HepG2 (cell line): ENCODE results near the gene STK32C. TPM values are rescaled to one million over a fixed set of nuclear protein-coding genes. Genes with fewer than 3 reads are reported as not detected.

Experiments
- BRCA1 ChIP-seq: sonication (generic); formaldehyde crosslinking; IDR thresholded peaks from 2 replicates; pipeline ENCODE4 v1.4.0; 2020; ENCODE audit warnings: missing genetic modification reagents
- ESRRA ChIP-seq: sonication (generic); formaldehyde crosslinking; IDR thresholded peaks from 2 replicates; pipeline ENCODE4 v1.5.1; 2020; ENCODE audit warnings: mild to moderate bottlenecking, low read depth, missing genetic modification reagents
- FOXA3 ChIP-seq: IDR thresholded peaks from 2 replicates; pipeline ENCODE4 v1.6.1; 2016; ENCODE audit warnings: missing genetic modification reagents, missing compliant biosample characterization
- GATAD1 ChIP-seq: IDR thresholded peaks from 2 replicates; pipeline ENCODE4 v1.6.1; 2016; ENCODE audit warnings: missing genetic modification reagents, missing compliant biosample characterization
- HDAC1 ChIP-seq: sonication (generic); formaldehyde crosslinking; IDR thresholded peaks from 2 replicates; pipeline ENCODE4 v1.5.1; 2020; ENCODE audit warnings: mild to moderate bottlenecking, missing genetic modification reagents
- IKZF5 ChIP-seq: IDR thresholded peaks from 2 replicates; pipeline ENCODE4 v1.6.1; 2018; ENCODE audit warnings: missing genetic modification reagents, mild to moderate bottlenecking, missing compliant biosample characterization
- JARID2 ChIP-seq: sonication (generic); formaldehyde crosslinking; IDR thresholded peaks from 2 replicates; pipeline ENCODE4 v1.8.1; 2023; ENCODE audit warnings: missing genetic modification reagents, inconsistent platforms; ENCODE audit not compliant: insufficient replicate concordance
- NCOR1 ChIP-seq: fragments of 200-600 bp; sonication (generic); IDR thresholded peaks from 2 replicates; pipeline ENCODE4 v1.7.0; 2017; ENCODE audit warnings: antibody characterized with exemption, low read length, borderline replicate concordance
- NR2F1 ChIP-seq, 2 experiments: fragments of 450-650 bp in 1 of 2; formaldehyde crosslinking in 1 of 2; IDR thresholded peaks; 2 replicates each; pipeline versions ENCODE4 v1.5.0 to v1.6.1; 2016 to 2020; ENCODE audit warnings: mild to moderate bottlenecking in 1 of 2, missing compliant biosample characterization in 1 of 2, missing genetic modification reagents in 1 of 2, moderate library complexity in 1 of 2
- NR2F6 ChIP-seq, 2 experiments: IDR thresholded peaks; 2 replicates each; pipeline ENCODE4 v1.6.1; 2016; ENCODE audit warnings: antibody characterized with exemption in 1 of 2, mild to moderate bottlenecking in 1 of 2
- PAXIP1 ChIP-seq: sonication (generic); formaldehyde crosslinking; conservative IDR thresholded peaks from 2 replicates; pipeline ENCODE4 v1.4.0; 2020; ENCODE audit warnings: mild to moderate bottlenecking, missing genetic modification reagents, moderate library complexity
- SMAD9 ChIP-seq: sonication (generic); formaldehyde crosslinking; IDR thresholded peaks from 2 replicates; pipeline ENCODE4 v1.5.1; 2020; ENCODE audit warnings: mild to moderate bottlenecking, missing genetic modification reagents
- SMYD3 ChIP-seq: sonication (generic); formaldehyde crosslinking; IDR thresholded peaks from 2 replicates; pipeline ENCODE4 v1.8.1; 2023; ENCODE audit warnings: mild to moderate bottlenecking, missing genetic modification reagents
- SOX6 ChIP-seq, 2 experiments: fragments of 450-650 bp in 1 of 2; sonication (generic) in 1 of 2; formaldehyde crosslinking in 1 of 2; IDR thresholded peaks; 2 replicates each; pipeline versions ENCODE4 v1.4.0 to v1.6.1; 2017 to 2020; ENCODE audit warnings: antibody characterized with exemption in 1 of 2, mild to moderate bottlenecking in 1 of 2, missing genetic modification reagents in 1 of 2
- SRSF1 ChIP-seq: fragments of 200-400 bp; formaldehyde crosslinking; optimal IDR thresholded peaks from 2 replicates; pipeline ENCODE3; 2017; ENCODE audit warnings: mild to moderate bottlenecking, low read depth, low read length, moderate library complexity
- THAP7 ChIP-seq: sonication (generic); formaldehyde crosslinking; IDR thresholded peaks from 2 replicates; pipeline ENCODE4 v1.8.1; 2023; ENCODE audit warnings: mild to moderate bottlenecking, missing genetic modification reagents
- ZBTB34 ChIP-seq: sonication (generic); formaldehyde crosslinking; IDR thresholded peaks from 2 replicates; pipeline ENCODE4 v1.8.0; 2022; ENCODE audit warnings: mild to moderate bottlenecking, missing genetic modification reagents
- ZFP62 ChIP-seq: sonication (generic); formaldehyde crosslinking; IDR thresholded peaks from 2 replicates; pipeline ENCODE4 v1.4.0; 2020; ENCODE audit warnings: missing genetic modification reagents
- ZNF253 ChIP-seq: sonication (generic); formaldehyde crosslinking; IDR thresholded peaks from 2 replicates; pipeline ENCODE4 v1.8.0; 2022; ENCODE audit warnings: mild to moderate bottlenecking, missing genetic modification reagents, borderline replicate concordance
- ZXDC ChIP-seq: sonication (generic); formaldehyde crosslinking; IDR thresholded peaks from 2 replicates; pipeline ENCODE4 v1.5.0; 2020; ENCODE audit warnings: mild to moderate bottlenecking, missing genetic modification reagents
- polyA plus RNA-seq, 8 experiments: library from polyadenylated mRNA; depleted of rRNA in 3 of 8; stranded (reverse) in 7 of 8; unstranded in 1 of 8; fragments of >200 nt; fragmentation: Illumina TruSeq in 4 of 8; extraction: Trizol in 4 of 8; gene quantifications; 2 replicates each; pipeline versions ENCODE4 v1.2.1 to v1.2.3, GENCODE V29; 2011 to 2016; ENCODE audit warnings: low read depth in 4 of 8, missing spikeins in 1 of 8, mixed read lengths in 1 of 8; ENCODE audit not compliant: insufficient read depth in 1 of 8
- total RNA-seq, 5 experiments: library from RNA; depleted of rRNA; stranded (reverse); fragments of >200 nt; fragmentation: Illumina TruSeq; extraction: Trizol; gene quantifications; 2 replicates each; pipeline ENCODE4 v1.2.3, GENCODE V29; 2016; ENCODE audit warnings: low read depth in 1 of 5

The STK32C gene
- total and polyA plus RNA-seq, 2 of the 13 experiments (the other 11 are each of a cell fraction or from before 2014, with no cell fraction given) = 10.9 to 19.4 TPM

GRCh38 chr10:132183046-132183445, 124.7 kb downstream of the STK32C start (continued):
- no peak for TF ChIP-seq SRSF1
- no peak for TF ChIP-seq ZXDC (CRISPR knock-in tag)
- TF ChIP-seq ESRRA = no peak
- peak; percentile 68 for TF ChIP-seq PAXIP1 (CRISPR knock-in tag)
- 0 out of 2 replicates have a peak, but pooled peaks have one; percentile 65 for TF ChIP-seq ZBTB34 (CRISPR knock-in tag)
- no peak for TF ChIP-seq SMAD9 (CRISPR knock-in tag)
- TF ChIP-seq THAP7 = no peak
- no peak for TF ChIP-seq JARID2 (CRISPR knock-in tag)
- TF ChIP-seq NR2F6 (IDR thresholded peaks at IDR 0.05) = peak; percentile 25; the same call in 1 of the 2 replicates
- TF ChIP-seq NR2F6 (CRISPR knock-in tag; IDR thresholded peaks at IDR 0.05) = peak; percentile 52; the same call in 1 of the 2 replicates
- peak; percentile 58; the same call in 1 of the 2 replicates for TF ChIP-seq IKZF5 (CRISPR knock-in tag)
- 0 out of 2 replicates have a peak, but pooled peaks have one; percentile 33 for TF ChIP-seq GATAD1
- no peak for TF ChIP-seq NR2F1 (CRISPR knock-in tag; IDR thresholded peaks at IDR 0.05)
- peak; percentile 42 for TF ChIP-seq HDAC1 (CRISPR knock-in tag)
- TF ChIP-seq SMYD3 (CRISPR knock-in tag) = 0 out of 2 replicates have a peak, but pooled peaks have one; percentile 38
- TF ChIP-seq ZFP62 (CRISPR knock-in tag) = no peak
- TF ChIP-seq BRCA1 (CRISPR knock-in tag) = no peak
- no peak for TF ChIP-seq SOX6 (IDR thresholded peaks at IDR 0.05)
- TF ChIP-seq SOX6 (CRISPR knock-in tag; IDR thresholded peaks at IDR 0.05) = peak; percentile 82
- TF ChIP-seq FOXA3 = peak; percentile 55
- peak; percentile 86; the same call in 1 of the 2 replicates for TF ChIP-seq NCOR1
- TF ChIP-seq ZNF253 (CRISPR knock-in tag) = no peak
